GM18951 (cell line): ENCODE results near the gene GNAI1.

Source experiments
- POLR2A ChIP-seq: IDR thresholded peaks from 4 replicates; pipeline ENCODE4 v1.6.1; 2011; ENCODE audit warnings: mild to moderate bottlenecking; ENCODE audit not compliant: insufficient read length, insufficient read depth; ENCODE audit errors: extremely low read depth
- in situ Hi-C: fragments of 300-500 bp; cut with MboI; formaldehyde crosslinking; loops from one replicate; pipeline ENCODE4 v1.12.0; 2022; ENCODE audit warnings: low sequenced_read_pairs, mixed read lengths, inconsistent platforms; ENCODE audit not compliant: unreplicated experiment

The GNAI1 gene

GRCh38 chr7:80186721-80187120 is 52.1 kb downstream of the GNAI1 start:
- TF ChIP-seq POLR2A = no peak
- in situ Hi-C loops = no loop called here

- in situ Hi-C loops = no loop called here
- no peak for TF ChIP-seq POLR2A
These were observed 52.6 kb downstream of the GNAI1 start for GRCh38 chr7:80187279-80187678.

- TF ChIP-seq POLR2A = no peak
- in situ Hi-C loops = no loop called here
These were observed 53.1 kb downstream of the GNAI1 start for GRCh38 chr7:80187727-80188126.

- in situ Hi-C loops = no loop called here
These were observed 55.0 kb downstream of the GNAI1 start for GRCh38 chr7:80189638-80190037.

GRCh38 chr7:80197627-80198026 is 63.0 kb downstream of the GNAI1 start:
- TF ChIP-seq POLR2A = no peak
- in situ Hi-C loops = no loop called here

More at GRCh38 chr7:80189638-80190037, 55.0 kb downstream of the GNAI1 start:
- no peak for TF ChIP-seq POLR2A

GRCh38 chr7:80199051-80199450 is 64.4 kb downstream of the GNAI1 start:
- in situ Hi-C loops = no loop called here
- no peak for TF ChIP-seq POLR2A

- no peak for TF ChIP-seq POLR2A
- in situ Hi-C loops = no loop called here
These were observed 69.8 kb downstream of the GNAI1 start for GRCh38 chr7:80204454-80204853.

- no peak for TF ChIP-seq POLR2A
- in situ Hi-C loops = no loop called here
These were observed 70.3 kb downstream of the GNAI1 start for GRCh38 chr7:80204919-80205318.

- TF ChIP-seq POLR2A = no peak
- in situ Hi-C loops = no loop called here
These were observed 72.1 kb downstream of the GNAI1 start for GRCh38 chr7:80206763-80207162.

- TF ChIP-seq POLR2A = no peak
- in situ Hi-C loops = no loop called here
These were observed 72.9 kb downstream of the GNAI1 start for GRCh38 chr7:80207501-80207900.

GRCh38 chr7:80208700-80209099 is 74.1 kb downstream of the GNAI1 start:
- no peak for TF ChIP-seq POLR2A
- in situ Hi-C loops = no loop called here

- in situ Hi-C loops = no loop called here
- TF ChIP-seq POLR2A = no peak
These were observed 75.8 kb downstream of the GNAI1 start for GRCh38 chr7:80210400-80210799.

- in situ Hi-C loops = no loop called here
- TF ChIP-seq POLR2A = no peak
These were observed 79.2 kb downstream of the GNAI1 start for GRCh38 chr7:80213814-80214213.

GRCh38 chr7:80215734-80216133 is 81.1 kb downstream of the GNAI1 start:
- in situ Hi-C loops = no loop called here
- no peak for TF ChIP-seq POLR2A
